Suprapubic skin (tissue), 3 donors: Measurements from ENCODE around the gene COMMD1.

ENCODE experiments used
- CTCF ChIP-seq, 2 donors: fragments of 200-600 bp in 1 of 2; fragments of 450-650 bp in 1 of 2; sonication (generic) in 1 of 2; IDR thresholded peaks; one replicate each; pipeline ENCODE4 v1.5.1; 2016 to 2019; ENCODE audit warnings: antibody characterized with exemption in 2 of 2, mild to moderate bottlenecking in 1 of 2, moderate library complexity in 1 of 2
- POLR2AphosphoS5 ChIP-seq, 3 donors: sonication (generic); formaldehyde crosslinking; IDR thresholded peaks; one replicate each; pipeline ENCODE4 v1.6.1; 2017; ENCODE audit warnings: antibody characterized with exemption in 3 of 3

- TF ChIP-seq CTCF (IDR thresholded peaks at IDR 0.05) (no peak), POLR2AphosphoS5 (IDR thresholded peaks at IDR 0.05) (no peak)
These were observed 95.1 kb downstream of the COMMD1 start for GRCh38 chr2:62000538-62000937.
